Astrocyte of the cerebellum (primary cell): ENCODE results near the gene MPV17L2.

Experiments
- DNase-seq: peaks from one replicate; pipeline ENCODE4 v3.0.0-alpha.2; 2011; ENCODE audit warnings: low read depth
- H3K4me3 ChIP-seq: 2 replicates; pipeline ENCODE4 v1.5.1; 2011; ENCODE audit warnings: mild to moderate bottlenecking, low read depth, low read length, moderate library complexity
- CTCF ChIP-seq: IDR thresholded peaks from 2 replicates; pipeline ENCODE4 v1.5.1; 2012; ENCODE audit warnings: low read length, low read depth, moderate library complexity, mild to moderate bottlenecking; ENCODE audit errors: missing control alignments
- in situ Hi-C: cut with HindIII; loops from 2 replicates; pipeline ENCODE4 v1.10.0; 2017; ENCODE audit warnings: low sequenced_read_pairs

MPV17L2 gene

DNA sequence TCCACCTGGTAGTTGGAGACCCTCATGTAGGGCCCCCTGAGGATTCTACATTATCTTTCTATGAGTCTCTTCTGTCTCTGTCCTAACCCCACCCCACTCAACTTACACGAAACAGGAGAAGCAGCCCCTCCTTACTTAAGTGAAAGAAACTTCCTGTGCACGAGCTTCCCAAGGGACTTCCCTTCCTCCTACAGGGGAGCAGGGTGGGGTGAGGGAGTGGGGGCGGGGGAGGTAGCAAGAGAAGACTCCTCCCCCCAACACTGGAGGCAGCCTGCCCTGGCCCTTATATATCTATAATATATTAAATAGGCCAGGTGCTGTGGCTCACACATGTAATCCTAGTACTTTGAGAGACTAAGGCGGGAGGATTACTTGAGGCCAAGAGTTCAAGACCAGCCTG, 38.8 kb downstream of the MPV17L2 start:
- in situ Hi-C loops = loop anchor here (5.0 kb wide), 1 partner anchor 69 kb away; no protein-coding TSS in a partner anchor
- no peak overlapping the region for H3K4me3 ChIP-seq
- no peak for DNase-seq
- TF ChIP-seq CTCF = no peak

- no peak for DNase-seq
- TF ChIP-seq CTCF = no peak
- H3K4me3 ChIP-seq = no peak overlapping the region
- in situ Hi-C loops = loop anchor here (5.0 kb wide), 1 partner anchor 70 kb away; no protein-coding TSS in a partner anchor
Observed at GRCh38 chr19:18232540-18233223, 39.7 kb downstream of the MPV17L2 start.

GRCh38 chr19:18233224-18233825, 40.3 kb downstream of the MPV17L2 start:
- TF ChIP-seq CTCF = no peak
- DNase-seq = no peak
- H3K4me3 ChIP-seq = no peak overlapping the region
- in situ Hi-C loops = loop anchor here (5.0 kb wide), 1 partner anchor 71 kb away; no protein-coding TSS in a partner anchor

DNA sequence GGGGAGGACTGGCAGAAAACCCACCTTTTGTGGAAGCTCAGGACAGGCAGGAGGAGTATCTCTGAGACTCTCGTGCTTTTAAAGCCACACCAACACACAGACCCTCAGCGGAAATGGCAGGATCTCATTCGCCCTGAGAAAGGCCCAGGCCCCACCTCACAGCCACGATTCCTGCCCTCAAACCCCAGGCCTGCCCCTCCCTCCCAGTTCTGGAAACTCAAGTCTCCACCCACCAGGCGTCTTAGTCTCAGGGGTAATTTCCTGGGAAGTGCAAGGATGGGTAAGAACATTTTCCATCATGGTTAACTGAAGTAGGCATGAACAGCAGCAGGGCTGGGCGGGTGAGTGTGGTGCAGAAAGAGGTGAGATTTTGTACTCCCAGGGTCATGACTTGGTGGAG, 41.2 kb downstream of the MPV17L2 start:
- no peak for TF ChIP-seq CTCF
- in situ Hi-C loops = loop anchor here (5.0 kb wide), 1 partner anchor 72 kb away; no protein-coding TSS in a partner anchor
- no peak overlapping the region for H3K4me3 ChIP-seq
- no peak for DNase-seq

GRCh38 chr19:18239303-18239702, 46.3 kb downstream of the MPV17L2 start:
- in situ Hi-C loops = no loop called here
- no peak for TF ChIP-seq CTCF
- no peak overlapping the region for H3K4me3 ChIP-seq
- DNase-seq = no peak

DNA sequence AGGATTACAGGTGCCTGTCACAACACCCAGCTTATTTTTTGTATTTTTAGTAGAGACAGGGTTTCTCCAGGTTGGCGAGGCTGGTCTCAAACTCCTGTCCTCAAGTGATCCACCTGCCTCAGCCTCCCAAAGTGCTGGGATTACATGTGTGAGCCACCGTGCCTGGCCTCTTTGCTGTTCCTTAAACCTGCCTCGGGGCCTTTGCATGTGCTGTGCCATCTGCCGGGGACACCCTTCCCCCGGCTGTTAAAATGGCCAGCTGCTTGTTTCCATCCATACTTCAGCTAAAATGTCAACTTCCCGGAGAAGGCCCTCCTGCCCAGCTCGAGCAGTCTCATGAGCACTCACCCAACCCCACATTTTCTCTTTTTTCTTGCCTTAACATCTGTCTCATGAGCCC, 52.3 kb downstream of the MPV17L2 start:
- in situ Hi-C loops = no loop called here
- TF ChIP-seq CTCF = no peak
- no peak for DNase-seq
- H3K4me3 ChIP-seq = no peak overlapping the region
